GM18498 (cell line): ENCODE measurements around the gene PDE4B.

Experiments used
- ATAC-seq: cut with Tn5 transposase; IDR thresholded peaks from one replicate; pipeline ENCODE4 v1.9.1; 2021; ENCODE audit warnings: mild to moderate bottlenecking, moderate library complexity; ENCODE audit not compliant: unreplicated experiment

Gene PDE4B

GRCh38 chr1:66372522-66373101 is 579.9 kb downstream of the PDE4B start:
- ATAC-seq = no peak

- ATAC-seq = no peak
Measured at GRCh38 chr1:66373157-66373591, 580.5 kb downstream of the PDE4B start.

- ATAC-seq = peak; percentile 56
Measured at GRCh38 chr1:66374148-66374547, 581.5 kb downstream of the PDE4B start.

GRCh38 chr1:66374561-66375111 is 581.9 kb downstream of the PDE4B start:
- peak; percentile 51 for ATAC-seq

- peak; percentile 3 for ATAC-seq
Measured at GRCh38 chr1:66375125-66375524, 582.4 kb downstream of the PDE4B start.

GRCh38 chr1:66380452-66381212 is 587.9 kb downstream of the PDE4B start:
- peak; percentile 98 for ATAC-seq

- ATAC-seq = no peak
Measured at GRCh38 chr1:66381621-66382275, 589.1 kb downstream of the PDE4B start.

GRCh38 chr1:66383168-66383567 is 590.5 kb downstream of the PDE4B start:
- no peak for ATAC-seq

- ATAC-seq = no peak
Measured at GRCh38 chr1:66383611-66384010, 590.9 kb downstream of the PDE4B start.

- no peak for ATAC-seq
Measured at GRCh38 chr1:66384258-66384921, 591.7 kb downstream of the PDE4B start.

GRCh38 chr1:66386712-66387111 is 594.0 kb downstream of the PDE4B start:
- no peak for ATAC-seq

GRCh38 chr1:66388913-66389312 is 596.2 kb downstream of the PDE4B start:
- ATAC-seq = no peak

GRCh38 chr1:66393586-66394287 is 601.0 kb downstream of the PDE4B start:
- ATAC-seq = no peak

- no peak for ATAC-seq
Measured at GRCh38 chr1:66394603-66395002, 601.9 kb downstream of the PDE4B start.

GRCh38 chr1:66395202-66396061 is 602.7 kb downstream of the PDE4B start:
- ATAC-seq = peak; percentile 17

- peak; percentile 45 for ATAC-seq
Measured at GRCh38 chr1:66396212-66396890, 603.7 kb downstream of the PDE4B start.

GRCh38 chr1:66397192-66397591 is 604.5 kb downstream of the PDE4B start:
- peak; percentile 47 for ATAC-seq

GRCh38 chr1:66399888-66400529 is 607.3 kb downstream of the PDE4B start:
- ATAC-seq = no peak

- no peak for ATAC-seq
Measured at GRCh38 chr1:66400660-66401059, 608.0 kb downstream of the PDE4B start.
